ENCODE data around the gene MOBP. TPM values are rescaled to one million over a fixed set of nuclear protein-coding genes. Genes with fewer than 3 reads are reported as not detected.
"Not testable (repeated sequence)": the region's sequence is repeated elsewhere in the genome, so short reads cannot be mapped to it uniquely, and the experiment has no call there.

MOBP gene
- total RNA-seq, 1 donor from 2014 or later = not detected

GRCh38 chr3:39457361-39457760 is 10.1 kb upstream of the MOBP start:
- TF ChIP-seq, protein P1, sequence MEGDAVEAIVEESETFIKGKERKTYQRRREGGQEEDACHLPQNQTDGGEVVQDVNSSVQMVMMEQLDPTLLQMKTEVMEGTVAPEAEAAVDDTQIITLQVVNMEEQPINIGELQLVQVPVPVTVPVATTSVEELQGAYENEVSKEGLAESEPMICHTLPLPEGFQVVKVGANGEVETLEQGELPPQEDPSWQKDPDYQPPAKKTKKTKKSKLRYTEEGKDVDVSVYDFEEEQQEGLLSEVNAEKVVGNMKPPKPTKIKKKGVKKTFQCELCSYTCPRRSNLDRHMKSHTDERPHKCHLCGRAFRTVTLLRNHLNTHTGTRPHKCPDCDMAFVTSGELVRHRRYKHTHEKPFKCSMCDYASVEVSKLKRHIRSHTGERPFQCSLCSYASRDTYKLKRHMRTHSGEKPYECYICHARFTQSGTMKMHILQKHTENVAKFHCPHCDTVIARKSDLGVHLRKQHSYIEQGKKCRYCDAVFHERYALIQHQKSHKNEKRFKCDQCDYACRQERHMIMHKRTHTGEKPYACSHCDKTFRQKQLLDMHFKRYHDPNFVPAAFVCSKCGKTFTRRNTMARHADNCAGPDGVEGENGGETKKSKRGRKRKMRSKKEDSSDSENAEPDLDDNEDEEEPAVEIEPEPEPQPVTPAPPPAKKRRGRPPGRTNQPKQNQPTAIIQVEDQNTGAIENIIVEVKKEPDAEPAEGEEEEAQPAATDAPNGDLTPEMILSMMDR (IDR thresholded peaks at IDR 0.05; ENCODE audit: partially characterized antibody, unreplicated experiment) = no peak
- H3K9me3 Mint-ChIP-seq (ENCODE audit: unreplicated experiment) = no peaks in the 10 kb centered on the region
- H3K27me3 Mint-ChIP-seq (ENCODE audit: unreplicated experiment) = peaks cover 5% of the 10 kb centered on the region
- H3K4me3 Mint-ChIP-seq (ENCODE audit: unreplicated experiment) = no peak overlapping the region
- no peaks in the 10 kb centered on the region for H3K36me3 Mint-ChIP-seq (ENCODE audit: unreplicated experiment)
- H3K4me1 Mint-ChIP-seq (ENCODE audit: low read depth, unreplicated experiment) = no peaks in the 10 kb centered on the region
- DNase-seq = no peak
- H3K27ac Mint-ChIP-seq (ENCODE audit: unreplicated experiment) = no peak overlapping the region

- H3K36me3 Mint-ChIP-seq (ENCODE audit: unreplicated experiment); H3K4me3 Mint-ChIP-seq (ENCODE audit: unreplicated experiment); H3K9me3 Mint-ChIP-seq (ENCODE audit: unreplicated experiment); H3K27me3 Mint-ChIP-seq (ENCODE audit: unreplicated experiment); H3K4me1 Mint-ChIP-seq (ENCODE audit: low read depth, unreplicated experiment); H3K27ac Mint-ChIP-seq (ENCODE audit: unreplicated experiment); DNase-seq: not testable (repeated sequence)
Observed at GRCh38 chr3:39458579-39458978, 8.9 kb upstream of the MOBP start.

DNA sequence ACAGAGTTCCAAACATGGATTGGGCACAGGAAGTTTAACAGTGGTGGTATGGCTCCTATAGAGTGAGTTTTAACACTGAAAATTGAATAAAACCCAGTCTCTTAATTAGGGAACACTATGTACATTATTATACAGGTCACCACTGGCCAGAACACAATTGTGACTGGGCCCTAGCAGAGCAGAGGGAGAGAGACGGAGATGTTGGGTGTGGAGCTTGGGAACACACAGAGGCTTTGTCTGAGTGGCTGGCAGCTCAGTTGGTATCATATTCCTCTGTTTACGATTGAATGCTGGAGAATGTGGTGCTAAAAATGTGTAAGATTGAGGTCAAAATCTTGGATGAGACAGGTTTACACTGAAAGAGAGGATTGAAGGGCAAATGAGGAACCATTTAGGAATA is 6.8 kb upstream of the MOBP start:
- peaks cover 2% of the 10 kb centered on the region for H3K9me3 Mint-ChIP-seq (ENCODE audit: unreplicated experiment)
- no peaks in the 10 kb centered on the region for H3K36me3 Mint-ChIP-seq (ENCODE audit: unreplicated experiment)
- H3K4me3 Mint-ChIP-seq (ENCODE audit: unreplicated experiment) = no peak overlapping the region
- no peaks in the 10 kb centered on the region for H3K4me1 Mint-ChIP-seq (ENCODE audit: low read depth, unreplicated experiment)
- no peak overlapping the region for H3K27ac Mint-ChIP-seq (ENCODE audit: unreplicated experiment)
- H3K27me3 Mint-ChIP-seq (ENCODE audit: unreplicated experiment) = peaks cover 3% of the 10 kb centered on the region
- DNase-seq = no peak
- TF ChIP-seq, protein P1 (IDR thresholded peaks at IDR 0.05; ENCODE audit: partially characterized antibody, unreplicated experiment) = no peak

GRCh38 chr3:39463269-39463668 is 4.2 kb upstream of the MOBP start:
- H3K36me3 Mint-ChIP-seq (ENCODE audit: unreplicated experiment) = no peaks in the 10 kb centered on the region

DNA sequence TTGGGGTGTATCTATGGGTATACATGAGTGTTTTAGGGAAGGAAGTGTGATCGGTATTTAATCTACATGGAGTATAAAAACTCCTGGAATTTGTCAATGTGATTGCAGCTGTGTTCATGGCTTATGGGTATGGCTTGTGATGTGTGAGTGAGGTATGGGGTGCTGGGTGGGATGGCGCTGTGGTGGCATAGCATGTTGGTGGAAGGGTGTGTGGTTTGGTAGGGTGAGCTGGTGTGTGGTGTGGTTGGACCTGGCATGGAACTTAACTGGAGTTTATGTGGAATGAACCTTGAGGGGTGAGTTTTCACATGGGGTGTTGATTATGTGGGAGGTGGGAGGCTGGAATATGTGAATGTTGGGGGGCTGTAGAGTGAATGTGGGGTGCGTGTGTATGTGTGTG is 492 bp upstream of the MOBP start:
- peaks cover 1% of the 10 kb centered on the region for H3K27me3 Mint-ChIP-seq (ENCODE audit: unreplicated experiment)
- no peaks in the 10 kb centered on the region for H3K4me1 Mint-ChIP-seq (ENCODE audit: low read depth, unreplicated experiment)
- DNase-seq = no peak
- TF ChIP-seq, protein P1 (IDR thresholded peaks at IDR 0.05; ENCODE audit: partially characterized antibody, unreplicated experiment) = no peak
- H3K27ac Mint-ChIP-seq (ENCODE audit: unreplicated experiment) = no peak overlapping the region
- H3K36me3 Mint-ChIP-seq (ENCODE audit: unreplicated experiment) = no peaks in the 10 kb centered on the region
- peaks cover 2% of the 10 kb centered on the region for H3K9me3 Mint-ChIP-seq (ENCODE audit: unreplicated experiment)
- H3K4me3 Mint-ChIP-seq (ENCODE audit: unreplicated experiment) = no peak overlapping the region

More at GRCh38 chr3:39463269-39463668, 4.2 kb upstream of the MOBP start:
- Mint-ChIP-seq H3K27ac (ENCODE audit: unreplicated experiment) (no peak overlapping the region), H3K27me3 (ENCODE audit: unreplicated experiment) (peaks cover 3% of the 10 kb centered on the region), H3K4me1 (ENCODE audit: low read depth, unreplicated experiment) (no peaks in the 10 kb centered on the region), H3K9me3 (ENCODE audit: unreplicated experiment) (peaks cover 2% of the 10 kb centered on the region), H3K4me3 (ENCODE audit: unreplicated experiment) (no peak overlapping the region)
- DNase-seq = no peak
- TF ChIP-seq, protein P1 (IDR thresholded peaks at IDR 0.05; ENCODE audit: partially characterized antibody, unreplicated experiment) = no peak

- peaks cover 1% of the 10 kb centered on the region for H3K27me3 Mint-ChIP-seq (ENCODE audit: unreplicated experiment)
- no peak overlapping the region for H3K4me3 Mint-ChIP-seq (ENCODE audit: unreplicated experiment)
- TF ChIP-seq, protein P1 (IDR thresholded peaks at IDR 0.05; ENCODE audit: partially characterized antibody, unreplicated experiment) = peak; percentile 16
- no peak for DNase-seq
- no peak overlapping the region for H3K27ac Mint-ChIP-seq (ENCODE audit: unreplicated experiment)
- peaks cover 1% of the 10 kb centered on the region for H3K9me3 Mint-ChIP-seq (ENCODE audit: unreplicated experiment)
- no peaks in the 10 kb centered on the region for H3K36me3 Mint-ChIP-seq (ENCODE audit: unreplicated experiment)
- no peaks in the 10 kb centered on the region for H3K4me1 Mint-ChIP-seq (ENCODE audit: low read depth, unreplicated experiment)
Observed at GRCh38 chr3:39468108-39468436, 592 bp downstream of the MOBP start.

Data from glutamatergic neuron (in vitro differentiated cells).